GM12878 (cell line): ENCODE measurements around the gene AURKA. TPM values are rescaled to one million over a fixed set of nuclear protein-coding genes. Genes with fewer than 3 reads are reported as not detected.

Experiments
- ATAC-seq: fragments of 200-7000 bp; cut with Tn5 transposase; 3 replicates; pipeline ENCODE4 v1.9.1; 2020; ENCODE audit warnings: mild to moderate bottlenecking, moderate library complexity
- BruUV-seq: library from RNA; stranded (reverse); fragments of 400-500 nt; replicated peaks from 2 replicates; lab custom pipeline; 2021; lab: Mats Ljungman, UMichigan
- CTCF ChIA-PET: fragments of 300-600 bp; sonication (Branson Sonifier 250); formaldehyde crosslinking; extraction: SDS; loops from one replicate; lab custom pipeline; 2021; ENCODE audit warnings: inconsistent platforms; lab: Yijun Ruan, JAX
- POLR2A ChIA-PET: fragments of 350-600 bp; formaldehyde crosslinking; extraction: SDS; loops from one replicate; lab custom pipeline; 2021; ENCODE audit warnings: inconsistent platforms; lab: Charles Lee
- RAD21 ChIA-PET: fragments of 300-600 bp; sonication (Branson Sonifier 250); formaldehyde crosslinking; loops from one replicate; lab custom pipeline; 2023; ENCODE audit warnings: antibody characterized with exemption; ENCODE audit not compliant: unreplicated experiment; lab: Charles Lee
- SMC1A ChIA-PET: fragments of 300-600 bp; sonication (Branson Sonifier 250); formaldehyde crosslinking; loops from one replicate; lab custom pipeline; 2023; ENCODE audit not compliant: unreplicated experiment, uncharacterized antibody; lab: Charles Lee
- DNase-seq: peaks from one replicate; pipeline ENCODE4 v3.0.0-alpha.2; 2011; ENCODE audit warnings: low read depth, low spot score
- FAIRE-seq: peaks from 3 replicates; lab custom pipeline; 2011; peaks lifted over from hg19 to GRCh38; lab: Jason Lieb, UNC
- H2AFZ ChIP-seq: 2 replicates; pipeline ENCODE4 v1.6.0; 2011; ENCODE audit warnings: low read depth, low read length, control low read depth; ENCODE audit not compliant: control insufficient read depth
- H3K27ac ChIP-seq: 2 replicates; pipeline ENCODE4 v1.5.1; 2011; ENCODE audit warnings: control low read depth; ENCODE audit not compliant: control insufficient read depth, insufficient read depth
- H3K27me3 ChIP-seq, 2 experiments: replicated peaks in 1 of 2; 2 replicates each; pipeline versions ENCODE4 v1.6.0 to v1.6.1; 2011; ENCODE audit warnings: low read length in 1 of 2; ENCODE audit not compliant: control insufficient read depth in 2 of 2, insufficient read depth in 2 of 2
- H3K36me3 ChIP-seq, 2 experiments: 2 replicates each; pipeline ENCODE4 v1.5.1; 2011; ENCODE audit warnings: low read length in 1 of 2; ENCODE audit not compliant: control insufficient read depth in 2 of 2, insufficient read depth in 2 of 2
- H3K4me1 ChIP-seq: 2 replicates; pipeline ENCODE4 v1.6.1; 2011; ENCODE audit warnings: mild to moderate bottlenecking, low read length, moderate library complexity, mixed read lengths; ENCODE audit not compliant: control insufficient read depth, insufficient read depth
- H3K4me2 ChIP-seq: 2 replicates; pipeline ENCODE4 v1.6.0; 2011; ENCODE audit warnings: control low read depth; ENCODE audit not compliant: control insufficient read depth, insufficient read depth
- H3K4me3 ChIP-seq: fragments of 200-600 bp; sonication (generic); 2 replicates; pipeline ENCODE4 v1.5.1; 2016
- H3K79me2 ChIP-seq: 2 replicates; pipeline ENCODE4 v1.6.0; 2011; ENCODE audit warnings: low read length; ENCODE audit not compliant: control insufficient read depth, insufficient read depth
- H3K9ac ChIP-seq: 2 replicates; pipeline ENCODE4 v1.8.0; 2011; ENCODE audit warnings: low read length, control low read depth, mixed read lengths; ENCODE audit not compliant: control insufficient read depth, insufficient read depth
- H3K9me3 ChIP-seq: replicated peaks from 3 replicates; pipeline ENCODE4 v1.5.1; 2011; ENCODE audit warnings: mild to moderate bottlenecking, low read length; ENCODE audit not compliant: control insufficient read depth, insufficient read depth
- H4K20me1 ChIP-seq: 2 replicates; pipeline ENCODE4 v1.6.0; 2011; ENCODE audit not compliant: control insufficient read depth, insufficient read depth
- CREB1 ChIP-seq: IDR thresholded peaks from 2 replicates; pipeline ENCODE4 v1.6.1; 2012; ENCODE audit warnings: low read depth, mild to moderate bottlenecking, inconsistent platforms
- IRF5 ChIP-seq: fragments of 450-650 bp; IDR thresholded peaks from 2 replicates; pipeline ENCODE4 v1.6.1; 2017; ENCODE audit warnings: borderline replicate concordance
- KAT2A ChIP-seq: conservative IDR thresholded peaks from 2 replicates; pipeline ENCODE4 v1.6.1; 2011; ENCODE audit warnings: low read depth, low read length; ENCODE audit not compliant: control insufficient read depth
- NFYA ChIP-seq: IDR thresholded peaks from 2 replicates; pipeline ENCODE4 v1.6.1; 2011; ENCODE audit warnings: low read depth, mild to moderate bottlenecking, low read length, improper control_type of control experiment, borderline replicate concordance
- POU2F2 ChIP-seq: IDR thresholded peaks from 3 replicates; pipeline ENCODE4 v1.6.1; 2011; ENCODE audit warnings: low read depth, mild to moderate bottlenecking, low read length, borderline replicate concordance
- SMAD1 ChIP-seq: fragments of 450-650 bp; IDR thresholded peaks from 2 replicates; pipeline ENCODE4 v1.6.1; 2018; ENCODE audit warnings: mild to moderate bottlenecking, low read depth; ENCODE audit not compliant: partially characterized antibody
- SP1 ChIP-seq: IDR thresholded peaks from one replicate; pipeline ENCODE4 v1.6.1; 2011; ENCODE audit warnings: low read depth, low read length
- SREBF1 ChIP-seq: IDR thresholded peaks from 2 replicates; pipeline ENCODE4 v1.6.1; 2012; ENCODE audit warnings: mild to moderate bottlenecking, low read length
- STAT3 ChIP-seq: IDR thresholded peaks from 2 replicates; pipeline ENCODE4 v1.6.1; 2011; ENCODE audit warnings: low read depth, low read length, improper control_type of control experiment
- TARDBP ChIP-seq: IDR thresholded peaks from 2 replicates; pipeline ENCODE4 v1.6.1; 2016; ENCODE audit warnings: borderline replicate concordance
- TCF7 ChIP-seq: IDR thresholded peaks from 2 replicates; pipeline ENCODE4 v1.6.1; 2014; ENCODE audit warnings: antibody characterized with exemption, borderline replicate concordance
- YBX1 ChIP-seq: fragments of 450-650 bp; IDR thresholded peaks from 2 replicates; pipeline ENCODE4 v1.6.1; 2016; ENCODE audit warnings: antibody characterized with exemption
- ZNF622 ChIP-seq: fragments of 450-650 bp; IDR thresholded peaks from 2 replicates; pipeline ENCODE4 v1.6.1; 2017; ENCODE audit warnings: mild to moderate bottlenecking, inconsistent platforms
- WGBS: methylation state at CpG from one replicate; pipeline ENCODE4 v1.1.6; 2016; ENCODE audit warnings: low lambda C conversion rate; ENCODE audit not compliant: insufficient replicate concordance, insufficient coverage; ENCODE audit errors: missing lambda C conversion rate; 5-methylcytosine and 5-hydroxymethylcytosine counted together
- in situ Hi-C: fragments of 300-500 bp; cut with MboI; formaldehyde crosslinking; loops from 9 replicates; pipeline ENCODE4 v1.14.3; 2018; ENCODE audit warnings: mixed read lengths
- intact Hi-C: fragments of 100-400 bp; cut with micrococcal nuclease; formaldehyde crosslinking; loops from one replicate; pipeline ENCODE4 v1.14.2; 2022; ENCODE audit not compliant: unreplicated experiment
- polyA plus RNA-seq, 11 experiments: library from polyadenylated mRNA; depleted of rRNA in 4 of 11; unstranded in 6 of 11; stranded (reverse) in 5 of 11; fragments of >200 nt; fragmentation: Nextera tagmentation in 4 of 11; fragmentation: Illumina TruSeq in 1 of 11; extraction: Ambion mirVana in 4 of 11; extraction: Trizol in 1 of 11; gene quantifications; 1 replicate in 1 of 11; 2 replicates in 10 of 11; pipeline versions ENCODE4 v1.2.1 to v1.2.3, GENCODE V29; 2011 to 2016; ENCODE audit warnings: inconsistent platforms in 2 of 11, missing spikeins in 2 of 11, low read depth in 1 of 11
- total RNA-seq, 4 experiments: library from RNA; depleted of rRNA in 3 of 4; stranded (reverse); fragments of >200 nt in 3 of 4; fragmentation: Illumina TruSeq in 1 of 4; extraction: Trizol in 1 of 4; gene quantifications; 2 replicates each; pipeline versions ENCODE4 v1.2.1 to v1.2.3, GENCODE V29; 2013 to 2021
- TF ChIP-seq, protein P1 (sequence below): fragments of 450-650 bp; formaldehyde crosslinking; IDR thresholded peaks from 2 replicates; pipeline ENCODE4 v1.4.0; 2022; ENCODE audit warnings: mild to moderate bottlenecking, moderate library complexity
- TF ChIP-seq, protein P2 (sequence below): IDR thresholded peaks from 2 replicates; pipeline ENCODE4 v1.6.1; 2012; ENCODE audit warnings: low read length, inconsistent platforms
- TF ChIP-seq, protein P3 (sequence below): fragments of 450-650 bp; IDR thresholded peaks from 2 replicates; pipeline ENCODE4 v1.6.1; 2014; ENCODE audit warnings: mild to moderate bottlenecking

AURKA gene
- total and polyA plus RNA-seq, 10 of the 15 experiments (the other 5 are each of a cell fraction or from before 2014, with no cell fraction given) = 57.3 to 122 (median 73.4) TPM

DNA sequence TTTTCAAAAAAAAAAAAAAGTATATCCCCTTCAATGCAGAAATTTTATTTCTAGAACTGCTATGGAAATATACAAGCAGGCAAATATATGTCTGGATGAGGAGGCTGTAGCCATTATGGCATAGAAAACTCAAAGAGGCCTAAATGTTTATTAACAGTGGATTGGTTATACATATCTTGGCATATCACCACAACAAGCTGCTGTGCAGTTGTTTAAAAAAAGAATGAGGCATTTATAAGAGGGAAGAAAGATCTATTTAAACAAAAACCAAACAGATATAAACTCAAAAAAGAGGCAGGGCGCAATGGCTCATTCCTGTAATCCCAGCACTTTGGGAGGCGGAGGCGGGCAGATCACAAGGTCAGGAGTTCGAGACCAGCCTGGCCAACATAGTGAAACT, 46.3 kb upstream of the AURKA start (continued):
- TF ChIP-seq, protein P1, sequence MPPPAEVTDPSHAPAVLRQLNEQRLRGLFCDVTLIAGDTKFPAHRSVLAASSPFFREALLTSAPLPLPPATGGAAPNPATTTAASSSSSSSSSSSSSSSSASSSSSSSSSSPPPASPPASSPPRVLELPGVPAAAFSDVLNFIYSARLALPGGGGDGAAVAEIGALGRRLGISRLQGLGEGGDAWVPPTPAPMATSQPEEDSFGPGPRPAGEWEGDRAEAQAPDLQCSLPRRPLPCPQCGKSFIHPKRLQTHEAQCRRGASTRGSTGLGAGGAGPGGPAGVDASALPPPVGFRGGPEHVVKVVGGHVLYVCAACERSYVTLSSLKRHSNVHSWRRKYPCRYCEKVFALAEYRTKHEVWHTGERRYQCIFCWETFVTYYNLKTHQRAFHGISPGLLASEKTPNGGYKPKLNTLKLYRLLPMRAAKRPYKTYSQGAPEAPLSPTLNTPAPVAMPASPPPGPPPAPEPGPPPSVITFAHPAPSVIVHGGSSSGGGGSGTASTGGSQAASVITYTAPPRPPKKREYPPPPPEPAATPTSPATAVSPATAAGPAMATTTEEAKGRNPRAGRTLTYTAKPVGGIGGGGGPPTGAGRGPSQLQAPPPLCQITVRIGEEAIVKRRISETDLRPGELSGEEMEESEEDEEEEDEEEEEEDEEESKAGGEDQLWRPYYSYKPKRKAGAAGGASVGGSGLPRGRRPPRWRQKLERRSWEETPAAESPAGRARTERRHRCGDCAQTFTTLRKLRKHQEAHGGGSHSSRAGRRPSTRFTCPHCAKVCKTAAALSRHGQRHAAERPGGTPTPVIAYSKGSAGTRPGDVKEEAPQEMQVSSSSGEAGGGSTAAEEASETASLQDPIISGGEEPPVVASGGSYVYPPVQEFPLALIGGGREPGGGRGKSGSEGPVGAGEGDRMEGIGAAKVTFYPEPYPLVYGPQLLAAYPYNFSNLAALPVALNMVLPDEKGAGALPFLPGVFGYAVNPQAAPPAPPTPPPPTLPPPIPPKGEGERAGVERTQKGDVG = no peak
- no peak for TF ChIP-seq CREB1

DNA sequence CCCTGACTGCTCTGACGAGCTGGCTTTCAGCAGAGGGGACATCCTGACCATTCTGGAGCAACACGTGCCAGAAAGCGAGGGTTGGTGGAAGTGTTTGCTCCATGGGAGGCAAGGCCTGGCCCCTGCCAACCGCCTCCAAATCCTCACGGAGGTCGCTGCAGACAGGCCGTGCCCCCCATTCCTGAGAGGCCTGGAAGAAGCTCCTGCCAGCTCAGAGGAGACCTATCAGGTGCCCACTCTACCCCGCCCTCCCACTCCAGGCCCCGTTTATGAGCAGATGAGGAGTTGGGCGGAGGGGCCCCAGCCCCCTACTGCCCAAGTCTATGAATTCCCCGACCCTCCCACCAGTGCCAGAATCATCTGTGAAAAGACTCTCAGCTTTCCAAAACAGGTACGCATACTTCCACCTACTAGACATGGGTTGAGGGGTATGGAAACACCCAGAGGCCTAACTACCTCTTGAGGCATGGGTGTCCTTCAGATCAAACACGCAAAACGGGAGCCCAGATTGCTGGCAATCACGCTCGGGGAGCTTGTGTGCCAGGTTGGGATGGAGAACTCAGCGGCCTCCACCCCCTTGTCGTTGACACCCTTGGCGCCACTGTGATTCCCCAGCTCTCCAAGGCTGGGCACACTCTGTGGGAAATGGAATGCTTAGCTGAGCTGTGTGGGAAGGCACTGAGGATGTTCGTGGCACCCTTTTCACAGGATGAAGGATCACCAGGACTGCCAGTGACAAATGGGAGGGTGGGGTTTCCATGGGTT, 45.4 kb upstream of the AURKA start:
- Histone ChIP-seq H3K4me2 (no peak overlapping the region), H3K4me1 (peaks cover 16% of the 10 kb centered on the region), H3K9me3 (no peaks in the 10 kb centered on the region), H3K4me3 (no peak overlapping the region), H3K27ac (no peak overlapping the region), H4K20me1 (no peaks in the 10 kb centered on the region), H3K36me3 (no peaks in the 10 kb centered on the region), H2AFZ (no peak overlapping the region), H3K9ac (no peak overlapping the region), H3K27me3 (no peaks in the 10 kb centered on the region), H3K79me2 (no peaks in the 10 kb centered on the region)
- no peak for DNase-seq
- no peak for FAIRE-seq
- TF ChIP-seq TCF7 = no peak
- TF ChIP-seq SREBF1 = no peak
- no peak for TF ChIP-seq YBX1
- TF ChIP-seq STAT3 = no peak
- TF ChIP-seq TARDBP = no peak
- TF ChIP-seq SMAD1 = no peak
- no peak for TF ChIP-seq ZNF622
- no peak for TF ChIP-seq IRF5
- no peak for TF ChIP-seq NFYA
- TF ChIP-seq, protein P2, sequence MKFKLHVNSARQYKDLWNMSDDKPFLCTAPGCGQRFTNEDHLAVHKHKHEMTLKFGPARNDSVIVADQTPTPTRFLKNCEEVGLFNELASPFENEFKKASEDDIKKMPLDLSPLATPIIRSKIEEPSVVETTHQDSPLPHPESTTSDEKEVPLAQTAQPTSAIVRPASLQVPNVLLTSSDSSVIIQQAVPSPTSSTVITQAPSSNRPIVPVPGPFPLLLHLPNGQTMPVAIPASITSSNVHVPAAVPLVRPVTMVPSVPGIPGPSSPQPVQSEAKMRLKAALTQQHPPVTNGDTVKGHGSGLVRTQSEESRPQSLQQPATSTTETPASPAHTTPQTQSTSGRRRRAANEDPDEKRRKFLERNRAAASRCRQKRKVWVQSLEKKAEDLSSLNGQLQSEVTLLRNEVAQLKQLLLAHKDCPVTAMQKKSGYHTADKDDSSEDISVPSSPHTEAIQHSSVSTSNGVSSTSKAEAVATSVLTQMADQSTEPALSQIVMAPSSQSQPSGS = no peak
- TF ChIP-seq POU2F2 = no peak
- TF ChIP-seq, protein P3, sequence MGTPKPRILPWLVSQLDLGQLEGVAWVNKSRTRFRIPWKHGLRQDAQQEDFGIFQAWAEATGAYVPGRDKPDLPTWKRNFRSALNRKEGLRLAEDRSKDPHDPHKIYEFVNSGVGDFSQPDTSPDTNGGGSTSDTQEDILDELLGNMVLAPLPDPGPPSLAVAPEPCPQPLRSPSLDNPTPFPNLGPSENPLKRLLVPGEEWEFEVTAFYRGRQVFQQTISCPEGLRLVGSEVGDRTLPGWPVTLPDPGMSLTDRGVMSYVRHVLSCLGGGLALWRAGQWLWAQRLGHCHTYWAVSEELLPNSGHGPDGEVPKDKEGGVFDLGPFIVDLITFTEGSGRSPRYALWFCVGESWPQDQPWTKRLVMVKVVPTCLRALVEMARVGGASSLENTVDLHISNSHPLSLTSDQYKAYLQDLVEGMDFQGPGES = no peak
- no peak for TF ChIP-seq SP1
- no peak for TF ChIP-seq KAT2A
- 88% methylated on average over 20 of the region's 20 CpGs for WGBS
- ATAC-seq = no peak
- intact Hi-C loops (no loop called here), in situ Hi-C loops (no loop called here)
- ChIA-PET POLR2A (interaction anchor here (0.8 kb wide), 2 partner anchors 16 to 24 kb away, joined by 3 to 4 read pairs; no protein-coding TSS in a partner anchor), CTCF (no interaction called here), RAD21 (no interaction called here), SMC1A (interaction anchor here (1.2 to 1.6 kb wide), 2 partner anchors 9 to 17 kb away, joined by 3 to 6 read pairs; no protein-coding TSS in a partner anchor)
- no TSS peak for BruUV-seq
